NCI-H345 treated with DMSO at 0.1 percent for 48 hours (cell line): Measurements from ENCODE around the gene NCAM1.
"Not testable (repeated sequence)": the region's sequence is repeated elsewhere in the genome, so short reads cannot be mapped to it uniquely, and the experiment has no call there.

Source experiments
- DNase-seq: peaks from one replicate; lab custom pipeline; 2025; ENCODE audit not compliant: unreplicated experiment; lab: John Stamatoyannopoulos, UW

Gene NCAM1

GRCh38 chr11:112961146-112961668 is at the start of gene NCAM1:
NCAM1 (plus strand) TSS chr11:112961420.
- peak; percentile 92 for DNase-seq

DNA sequence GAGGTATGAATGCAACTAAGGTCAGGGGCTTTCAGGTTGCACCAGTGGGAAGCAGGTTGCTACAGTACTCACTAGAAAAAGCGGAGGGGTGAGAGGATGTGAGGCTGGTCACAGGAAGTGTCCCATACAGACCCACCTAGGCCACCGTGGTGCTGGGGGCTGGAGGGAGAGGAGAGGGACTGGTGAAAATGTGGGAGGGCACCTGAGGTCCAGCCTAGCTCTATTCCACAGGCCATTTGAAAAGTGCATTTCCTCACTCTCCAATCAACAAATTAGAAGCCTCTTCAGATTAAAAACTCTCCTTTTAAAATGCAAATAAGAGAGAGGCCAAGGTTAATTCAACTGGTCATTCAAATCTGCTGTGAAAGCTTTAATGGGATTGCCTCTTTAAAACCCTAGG is 38.6 kb upstream of the NCAM1 start:
- no peak for DNase-seq

GRCh38 chr11:112924836-112925235 is 36.4 kb upstream of the NCAM1 start:
- DNase-seq: not testable (repeated sequence)

DNA sequence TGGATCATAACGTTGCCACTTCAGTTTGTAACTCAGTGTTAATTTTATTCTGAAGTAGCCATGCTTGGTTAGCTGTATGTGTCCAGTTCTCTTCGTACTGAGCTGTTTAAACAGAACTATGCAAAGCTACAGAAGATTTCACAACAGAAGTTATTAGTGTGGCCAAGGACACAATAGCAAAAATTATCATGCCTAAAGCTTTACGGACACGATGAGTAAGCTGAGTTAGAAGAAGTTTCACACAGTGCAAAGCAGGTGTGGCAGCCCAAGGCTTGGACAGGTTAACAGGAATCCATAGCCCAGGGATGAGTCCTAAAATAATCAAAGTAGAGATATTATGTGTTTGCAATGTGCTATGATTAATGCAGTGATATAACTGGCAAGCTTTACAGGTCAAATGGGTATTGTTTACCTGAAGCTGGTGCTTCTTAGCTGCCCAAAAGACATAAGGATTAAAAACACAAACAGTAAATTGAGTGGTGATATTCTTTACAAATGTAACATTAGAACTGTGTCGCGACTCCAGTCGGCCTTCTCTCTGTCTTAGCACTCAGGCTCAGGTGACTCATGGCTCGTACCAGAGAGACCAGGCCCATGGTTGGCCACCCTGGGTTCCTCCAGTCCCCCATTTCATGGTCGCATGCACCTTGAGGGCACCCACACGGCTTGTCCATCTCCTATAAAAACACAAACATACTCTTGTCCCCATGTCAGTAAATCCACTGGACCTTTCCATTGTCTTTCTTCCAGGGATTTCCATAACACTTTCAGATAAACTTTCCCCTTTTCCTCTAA is 35.5 kb upstream of the NCAM1 start:
- no peak for DNase-seq

DNA sequence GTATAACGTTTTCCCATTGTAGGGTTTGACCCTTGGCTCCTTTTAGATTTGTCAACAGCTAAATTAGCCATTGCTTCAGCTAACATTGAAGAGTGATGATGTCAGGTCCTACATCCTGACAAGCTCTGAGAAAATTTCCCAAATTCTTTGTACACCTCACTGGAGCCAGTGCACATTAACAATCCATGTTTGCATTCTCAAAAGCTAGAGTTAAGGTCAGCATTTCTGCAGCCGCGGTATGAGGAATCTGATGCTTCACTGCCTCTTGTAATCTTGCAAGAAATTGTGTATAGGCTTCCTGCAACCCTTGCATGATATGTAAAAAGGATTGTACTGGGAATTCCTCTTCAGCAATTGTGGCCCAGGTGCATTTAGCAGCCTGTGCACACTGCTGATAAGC is 33.1 kb upstream of the NCAM1 start:
- no peak for DNase-seq

DNA sequence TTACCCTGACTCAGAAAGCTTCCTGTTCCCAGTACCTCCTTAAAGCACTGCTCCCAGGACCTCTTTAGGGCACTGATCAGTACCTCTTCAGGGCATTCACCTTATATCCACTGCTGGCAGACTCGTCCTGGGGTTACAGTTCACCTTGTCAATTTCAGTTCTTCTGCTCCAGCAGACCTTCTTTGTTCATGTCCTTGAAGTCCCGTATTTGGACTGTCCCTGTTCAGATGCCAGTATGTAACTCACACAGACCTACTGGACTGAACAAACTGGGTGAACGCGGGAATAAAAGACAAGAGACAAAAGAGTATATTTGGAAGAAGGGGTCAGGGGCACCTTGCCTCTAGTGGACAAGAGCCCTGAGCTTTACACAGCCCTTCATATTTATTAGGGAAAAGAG is 31.8 kb upstream of the NCAM1 start:
- no peak for DNase-seq

DNA sequence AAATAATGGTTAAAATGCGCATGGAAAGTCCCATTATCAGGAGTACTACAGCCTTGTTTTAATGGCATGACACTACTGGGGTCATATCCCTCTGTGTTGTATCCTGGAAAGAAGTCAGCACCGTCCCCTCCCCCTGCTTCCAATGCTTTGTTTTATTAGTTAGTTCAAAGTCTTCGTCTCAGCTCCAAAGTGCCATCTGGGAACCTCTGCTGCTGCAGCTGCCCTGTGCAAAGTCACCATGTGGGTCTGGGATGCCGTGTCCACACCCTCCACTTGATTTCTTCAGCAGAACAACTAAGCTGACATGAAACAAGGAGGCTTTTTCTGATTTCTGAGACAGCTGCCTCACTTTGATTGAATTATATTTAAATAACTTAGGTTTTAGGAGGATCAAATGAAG is 29.5 kb upstream of the NCAM1 start:
- DNase-seq: no peak

GRCh38 chr11:112932593-112932992 is 28.6 kb upstream of the NCAM1 start:
- no peak for DNase-seq

DNA sequence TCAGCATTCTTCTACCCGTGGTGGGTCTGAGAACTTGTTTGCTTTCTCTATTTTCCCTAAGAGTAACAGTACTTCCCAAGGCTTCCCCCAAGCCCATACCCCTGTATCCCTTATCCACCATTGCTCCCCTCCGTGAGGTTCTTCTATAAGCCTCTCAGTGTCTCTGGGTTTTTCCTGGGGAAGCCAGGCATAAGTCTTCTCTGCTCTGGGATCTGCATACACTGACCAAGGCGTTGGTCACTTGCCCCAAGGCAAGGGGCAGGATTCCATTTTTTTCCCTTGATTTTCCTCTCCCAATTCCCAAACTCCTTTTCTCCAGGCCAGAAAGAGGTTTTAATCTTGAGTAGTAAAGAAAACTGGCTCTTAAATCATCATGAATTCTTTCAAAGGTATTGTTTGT is 27.2 kb upstream of the NCAM1 start:
- no peak for DNase-seq

DNA sequence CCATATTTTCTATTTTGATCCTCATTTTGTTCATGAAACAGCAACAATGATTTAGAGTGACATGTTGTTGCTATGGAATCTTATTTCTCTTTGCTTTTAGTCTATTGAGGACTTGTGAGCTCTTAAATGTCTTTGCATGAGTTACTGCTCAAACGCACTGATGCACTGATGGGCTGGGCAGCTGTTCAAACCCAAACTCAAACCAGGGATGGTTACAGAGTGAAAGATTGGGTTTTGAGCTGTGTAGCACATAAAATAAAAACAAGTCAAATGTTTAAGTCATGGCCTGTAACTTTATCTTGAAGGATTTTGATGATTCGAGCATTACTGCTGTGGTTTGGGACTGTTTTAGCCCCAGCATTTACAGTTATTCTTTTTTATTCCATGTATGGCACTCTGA is 20.1 kb upstream of the NCAM1 start:
- no peak for DNase-seq

- DNase-seq: no peak
Observed at GRCh38 chr11:112942966-112943643, 18.1 kb upstream of the NCAM1 start.

GRCh38 chr11:112946866-112947265 is 14.4 kb upstream of the NCAM1 start:
- no peak for DNase-seq

GRCh38 chr11:112949781-112950575 is 11.2 kb upstream of the NCAM1 start:
- no peak for DNase-seq

GRCh38 chr11:112958670-112959069 is 2.5 kb upstream of the NCAM1 start:
- no peak for DNase-seq

DNA sequence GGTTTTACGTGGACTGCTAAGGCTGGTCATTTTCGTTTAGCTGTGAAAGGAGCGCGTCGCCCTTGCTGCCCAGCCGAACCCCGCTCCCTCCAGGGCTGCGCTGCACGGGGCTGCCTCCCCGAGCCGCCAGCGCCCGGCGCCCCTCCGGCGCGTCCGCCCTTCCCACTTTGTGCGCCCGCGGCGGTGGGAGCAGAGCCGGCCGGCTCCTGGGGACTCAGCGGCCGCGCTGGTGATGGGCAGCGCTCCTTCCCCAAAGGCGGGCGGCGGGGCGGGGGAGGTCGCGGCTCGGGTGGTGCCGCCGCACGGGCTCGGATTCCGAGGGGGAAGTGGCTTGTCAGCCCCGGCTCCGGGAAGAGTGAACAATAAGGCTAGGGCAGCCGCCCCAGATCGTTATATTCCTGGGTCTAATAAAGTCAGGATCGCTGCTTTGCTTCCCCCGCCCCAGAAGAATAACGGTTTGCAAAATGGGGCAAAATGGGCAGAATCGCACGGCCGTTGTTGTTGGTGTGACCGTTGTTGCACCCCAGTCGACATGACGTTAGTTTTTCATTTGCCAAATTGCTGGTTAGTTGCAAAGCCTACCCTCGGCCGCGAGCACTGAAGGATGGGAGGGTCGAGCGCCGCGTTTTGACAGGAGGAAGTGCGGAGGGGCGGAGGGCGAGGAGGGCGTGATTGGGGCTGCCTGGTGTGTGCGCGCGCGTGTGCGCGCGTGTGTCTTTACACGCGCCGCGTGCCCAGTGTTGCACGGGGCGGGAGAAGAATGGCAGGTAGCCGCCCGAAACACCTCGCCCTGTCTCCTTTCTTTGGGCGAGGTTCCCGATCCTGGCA is 745 bp downstream of the NCAM1 start:
- peak; percentile 56 for DNase-seq

DNA sequence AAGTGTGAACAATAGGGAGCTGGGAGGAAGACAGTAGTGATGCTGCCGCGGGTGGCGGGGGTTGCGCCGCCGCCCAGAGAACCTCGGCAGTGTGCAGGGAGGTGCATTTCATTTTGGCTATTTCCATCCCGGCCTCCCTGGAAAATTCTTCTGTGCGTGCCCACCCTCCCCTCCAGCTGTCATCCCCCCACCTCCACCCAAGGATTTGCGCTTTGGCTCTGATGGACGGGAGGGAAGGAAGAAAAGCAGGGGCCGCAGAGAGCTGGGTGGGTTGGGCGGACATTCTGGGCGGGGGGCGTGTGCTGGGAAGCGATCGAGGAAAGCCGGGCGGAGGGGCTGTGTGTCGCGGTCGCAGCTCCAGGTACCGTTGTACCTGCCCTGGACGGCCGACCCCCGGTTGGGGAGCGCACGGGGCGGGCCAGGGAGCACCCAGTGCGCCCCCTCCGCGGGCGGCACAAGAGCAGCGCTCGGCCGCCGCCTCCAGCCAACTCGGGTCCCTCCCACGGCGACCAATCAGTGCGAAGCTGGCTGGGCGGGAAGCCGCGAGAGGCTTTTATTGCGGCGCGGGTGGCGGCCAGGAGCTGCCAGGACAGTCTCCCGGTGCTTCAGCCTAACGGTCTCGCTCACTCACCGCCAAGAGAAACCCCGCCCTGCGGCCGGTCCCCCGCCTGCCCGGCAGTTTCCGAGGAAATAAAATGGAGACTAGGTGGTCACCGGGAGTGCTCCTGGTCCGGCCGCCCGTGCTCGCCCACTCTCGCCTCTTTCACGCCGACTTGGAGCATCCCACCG is 1.6 kb downstream of the NCAM1 start:
- DNase-seq: peak; percentile 80

GRCh38 chr11:112963368-112963955 is 2.2 kb downstream of the NCAM1 start:
- peak; percentile 32 for DNase-seq

- DNase-seq: peak; percentile 12
Observed at GRCh38 chr11:112965656-112966055, 4.4 kb downstream of the NCAM1 start.

GRCh38 chr11:112966561-112966960 is 5.3 kb downstream of the NCAM1 start:
- no peak for DNase-seq
